Renal cortex interstitium (tissue), 11 donors: ENCODE measurements around the gene PPP1CA. TPM values are rescaled to one million over a fixed set of nuclear protein-coding genes. Genes with fewer than 3 reads are reported as not detected.

Experiments used
- DNase-seq, 11 donors: peaks; one replicate each; pipeline ENCODE4 v3.0.0-alpha.2; 2013; ENCODE audit warnings: low read depth in 9 of 11, low spot score in 4 of 11; ENCODE audit errors: extremely low read depth in 1 of 11
- polyA plus RNA-seq, 3 donors: library from polyadenylated mRNA; unstranded; fragments of 120-200 nt; gene quantifications; one replicate each; pipeline ENCODE4 v1.2.1, GENCODE V29; 2013; ENCODE audit not compliant: insufficient read length in 3 of 3

The PPP1CA gene
- polyA plus RNA-seq, 3 donors, result 149 to 172 (median 156) TPM

DNA sequence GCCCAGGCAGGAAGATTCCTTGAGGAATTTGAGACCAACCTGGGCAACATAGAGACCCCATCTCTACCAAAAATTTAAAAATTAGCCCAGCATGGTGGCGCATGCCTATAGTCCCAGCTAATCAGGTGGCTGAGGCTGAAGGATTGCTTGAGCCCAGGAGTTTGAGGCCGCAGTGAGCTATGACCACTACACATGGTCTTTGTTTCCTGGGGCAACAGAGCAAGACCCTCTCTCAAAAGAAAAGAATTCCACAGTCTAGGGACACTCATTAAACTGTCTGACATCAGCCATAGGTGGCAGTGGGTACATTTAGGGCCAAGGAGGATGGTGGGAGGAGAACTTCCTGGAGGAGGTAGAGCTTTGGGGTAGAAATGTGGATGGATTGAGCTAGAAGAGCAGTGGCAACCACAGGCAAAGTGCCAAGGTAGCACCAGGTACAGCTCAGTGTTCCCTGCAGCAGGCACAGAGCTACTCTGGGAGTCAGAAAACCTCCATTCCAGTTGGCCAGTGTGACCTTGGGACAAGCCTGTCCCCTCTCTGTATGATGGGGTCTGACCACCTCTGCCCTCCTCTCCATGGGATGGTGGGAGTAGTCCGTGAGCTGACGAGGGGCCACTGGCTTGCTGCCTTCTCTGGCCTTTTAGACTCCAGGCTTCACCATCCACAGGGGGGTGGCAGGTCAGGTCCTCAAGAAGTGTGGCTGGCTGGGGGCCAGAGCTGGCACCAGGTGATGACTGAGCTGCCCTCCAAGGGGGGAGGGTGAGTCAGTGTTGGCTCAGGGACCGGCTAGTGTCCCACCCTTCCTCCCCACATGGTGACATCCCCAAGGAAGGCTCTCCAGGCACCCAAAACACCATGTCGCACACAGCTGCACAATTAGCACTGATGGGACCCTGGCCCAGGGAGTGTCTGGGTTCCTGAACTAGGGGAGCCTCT is 24.5 kb downstream of the PPP1CA start:
- DNase-seq, result no peak

DNA sequence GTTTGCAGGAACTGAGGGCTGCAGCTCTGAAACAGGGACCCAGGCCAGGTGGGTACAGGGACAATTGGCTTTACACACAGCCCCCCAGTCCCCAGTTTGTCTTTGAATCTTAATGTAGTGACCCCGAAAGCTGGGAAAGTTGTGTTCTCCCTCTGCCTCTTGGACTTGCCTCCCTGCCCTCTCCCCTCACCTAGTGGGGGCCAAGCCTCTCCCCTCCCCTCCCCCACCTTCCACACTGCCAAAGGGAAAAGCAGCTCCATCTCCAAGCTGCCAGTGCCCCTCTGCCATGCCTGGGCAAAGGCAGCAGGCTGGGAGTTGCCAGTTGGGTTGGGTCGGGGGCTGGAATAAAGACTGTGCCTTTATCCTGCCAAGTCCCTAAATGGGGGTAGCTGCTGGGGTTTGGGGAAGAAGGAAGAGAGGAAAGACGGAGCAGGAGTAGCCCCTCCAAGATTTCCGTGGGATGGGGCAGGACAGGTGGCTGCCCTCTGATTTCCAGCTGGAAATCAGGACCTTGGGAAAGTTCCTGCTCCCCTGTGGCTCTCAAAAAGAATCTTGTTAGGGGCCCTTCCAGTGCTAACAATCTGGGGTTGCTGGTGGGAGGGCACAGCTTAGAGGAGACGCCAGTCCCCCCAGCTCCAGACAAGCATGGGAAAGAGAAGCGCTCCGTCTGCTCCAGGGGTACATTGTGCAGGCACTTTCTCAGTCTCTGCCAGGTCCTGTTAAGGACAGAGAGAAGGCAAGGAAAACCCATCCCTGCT is 25.4 kb downstream of the PPP1CA start:
- no peak for DNase-seq

DNA sequence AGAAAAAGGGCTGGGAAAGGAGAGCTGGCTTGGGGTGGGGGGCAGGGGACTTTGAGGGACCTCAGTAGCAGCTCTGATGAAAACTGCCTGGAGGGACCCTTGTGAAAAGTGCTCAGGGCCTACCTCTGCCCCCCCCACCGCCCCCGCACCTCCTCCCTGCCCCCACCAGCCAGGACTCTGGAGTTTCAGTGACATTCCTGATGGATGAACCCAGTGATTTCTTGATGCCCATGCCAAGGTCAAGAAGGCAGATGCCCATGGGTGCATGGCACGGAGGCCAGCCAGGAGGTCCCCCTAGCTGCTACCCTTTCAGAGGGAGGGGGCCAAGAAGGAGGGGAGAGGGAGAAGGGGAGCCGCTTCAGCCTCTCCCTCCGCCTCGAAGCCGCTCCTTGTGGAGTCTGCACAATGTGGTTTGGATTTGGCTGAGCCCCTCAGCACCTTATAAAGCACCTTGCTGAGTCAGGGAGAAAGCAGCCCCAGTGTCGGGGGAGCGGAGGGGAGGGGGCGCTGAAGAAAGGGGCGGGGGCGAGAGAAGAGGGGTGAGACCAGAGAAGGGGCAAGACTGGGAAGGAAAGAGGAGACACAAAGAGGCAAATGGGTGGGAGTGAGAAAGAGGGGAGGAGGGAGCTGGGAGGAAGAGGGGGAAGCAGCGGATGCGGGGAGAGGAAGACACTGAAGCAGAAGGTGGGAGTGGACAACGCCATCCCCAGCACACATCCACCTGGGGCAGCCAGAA is 26.2 kb downstream of the PPP1CA start:
- DNase-seq, result no peak

- no peak for DNase-seq
Measured at GRCh38 chr11:67374571-67375281, 26.9 kb downstream of the PPP1CA start.

GRCh38 chr11:67373648-67374570 is 27.7 kb downstream of the PPP1CA start:
- peak in 3 of 11 donors; percentile 60 to 80 (median 73) for DNase-seq

- peak in 2 of 11 donors; percentile 73 to 77 for DNase-seq
Measured at GRCh38 chr11:67372993-67373647, 28.5 kb downstream of the PPP1CA start, which contains the start of gene CLCF1. Gene CLCF1 (minus strand): TSS chr11:67373598. CDS start chr11:67373539, 59 bp downstream.

GRCh38 chr11:67372321-67372992 is 29.2 kb downstream of the PPP1CA start:
- DNase-seq, result no peak

DNA sequence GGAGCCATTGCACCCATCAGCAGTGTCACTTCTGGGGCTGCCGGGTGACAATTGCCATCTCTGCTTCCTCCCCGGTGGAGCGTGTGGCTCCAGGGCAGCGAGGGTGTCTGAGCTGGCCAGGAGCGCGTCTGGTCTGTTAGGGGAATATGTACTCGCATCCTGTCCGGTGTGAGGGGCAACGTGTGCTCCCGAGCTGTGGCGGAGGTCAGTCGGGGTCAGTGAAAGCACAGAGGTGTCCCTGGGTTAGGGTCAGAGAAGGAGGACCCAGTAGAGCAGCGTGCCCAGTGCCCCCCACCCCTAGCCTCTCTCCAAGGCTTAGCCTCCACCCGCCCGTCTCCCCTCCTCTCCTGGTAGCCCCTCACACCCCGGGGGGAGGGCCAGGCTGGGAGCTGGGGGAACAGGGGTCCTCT is 29.7 kb downstream of the PPP1CA start:
- DNase-seq, result no peak

DNA sequence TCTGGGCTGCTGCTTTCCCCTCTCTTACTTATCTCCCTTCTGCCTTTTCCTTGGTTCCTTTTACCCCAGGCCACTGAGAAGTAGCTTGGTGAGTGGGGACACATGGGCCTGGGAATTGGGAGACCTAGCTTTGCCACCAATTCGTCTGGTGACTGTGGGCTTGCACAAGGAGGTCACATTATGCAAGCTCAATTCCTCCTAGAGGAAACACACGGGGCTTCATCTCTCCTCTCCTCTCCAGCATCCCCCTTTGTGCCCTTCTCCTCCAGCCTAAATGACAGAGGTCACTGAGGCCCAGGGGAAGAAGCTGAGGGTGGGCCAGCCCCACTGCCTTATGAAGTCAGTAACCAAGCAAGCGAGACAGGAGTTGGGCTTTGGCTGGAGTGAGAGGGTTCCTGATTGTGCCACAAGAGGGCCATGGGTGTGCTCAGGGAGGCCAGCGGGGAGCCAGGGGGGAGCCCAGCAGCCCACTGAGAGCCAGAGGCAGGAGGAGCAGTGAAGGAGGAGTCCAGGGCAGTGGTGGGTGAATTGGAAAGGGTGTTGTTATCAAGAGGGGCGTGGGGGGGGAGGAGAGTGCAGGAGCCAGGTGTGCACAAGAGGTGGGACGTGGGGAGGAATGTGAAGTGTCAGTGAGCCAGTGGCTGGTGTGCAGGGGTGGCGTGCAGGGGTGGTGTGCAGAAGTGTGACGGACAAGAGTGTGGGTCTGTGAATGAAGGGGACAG is 30.3 kb downstream of the PPP1CA start:
- DNase-seq, result peak in 1 of 11 donors; percentile 46

DNA sequence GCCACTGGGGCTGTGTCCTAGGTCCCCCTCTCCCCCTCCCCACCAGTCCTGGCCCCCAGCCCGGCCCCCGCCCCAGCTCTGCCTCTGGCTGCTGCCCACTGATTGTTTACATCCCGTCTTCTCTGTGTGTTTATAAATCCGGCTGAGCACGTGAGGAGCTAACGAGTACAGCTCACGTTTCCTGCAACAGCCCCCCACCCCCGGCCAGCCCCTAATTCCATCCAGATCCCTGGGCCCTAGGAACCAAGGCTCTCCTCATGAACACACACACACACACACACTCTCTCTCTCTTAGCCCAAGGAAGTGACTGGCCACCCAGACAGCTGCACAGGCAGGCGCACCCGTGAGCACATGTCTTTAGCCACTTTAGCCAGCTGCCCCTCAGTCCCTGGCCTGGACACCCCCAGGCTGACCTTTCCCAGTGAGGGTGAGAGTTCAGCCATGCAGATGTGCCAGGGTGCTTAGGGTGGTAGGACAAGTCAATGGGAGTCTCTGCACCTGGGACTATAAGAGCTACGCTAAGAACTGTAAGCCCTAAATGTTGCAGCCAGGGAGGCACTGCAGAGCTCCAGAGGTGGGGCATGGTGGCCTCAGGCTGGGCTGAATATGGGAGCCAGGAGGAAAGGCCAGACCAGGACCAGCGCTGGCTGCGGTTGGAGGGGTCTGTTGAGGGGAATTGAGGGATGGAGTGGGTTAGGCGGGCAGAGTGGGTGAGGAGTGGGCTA is 31.1 kb downstream of the PPP1CA start:
- DNase-seq, result no peak

DNA sequence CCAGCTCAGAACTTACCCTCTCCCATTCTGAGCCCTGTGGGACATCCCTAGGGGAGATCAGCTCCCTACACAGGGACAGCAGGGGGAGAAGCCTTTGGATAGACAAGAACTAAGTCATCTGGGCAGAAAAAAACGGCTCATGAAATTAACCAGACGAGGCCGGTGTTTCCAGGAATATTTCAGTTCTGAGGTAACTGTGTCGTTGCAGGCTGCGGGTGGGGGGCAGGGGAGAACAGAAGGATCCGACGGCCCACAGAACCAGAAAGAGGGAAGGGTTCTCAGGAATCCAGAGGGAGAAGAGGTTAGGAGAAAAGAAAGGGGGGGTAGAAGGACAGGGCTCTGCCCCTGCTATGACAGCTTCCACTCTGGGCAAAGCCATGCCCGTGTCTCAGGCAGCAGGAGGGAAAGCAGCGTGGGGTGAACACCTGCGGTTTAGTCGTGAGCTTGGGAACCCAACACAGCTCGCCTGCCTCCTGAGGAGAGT is 31.8 kb downstream of the PPP1CA start:
- DNase-seq, result no peak

- DNase-seq, result no peak
Measured at GRCh38 chr11:67369275-67369674, 32.4 kb downstream of the PPP1CA start.

DNA sequence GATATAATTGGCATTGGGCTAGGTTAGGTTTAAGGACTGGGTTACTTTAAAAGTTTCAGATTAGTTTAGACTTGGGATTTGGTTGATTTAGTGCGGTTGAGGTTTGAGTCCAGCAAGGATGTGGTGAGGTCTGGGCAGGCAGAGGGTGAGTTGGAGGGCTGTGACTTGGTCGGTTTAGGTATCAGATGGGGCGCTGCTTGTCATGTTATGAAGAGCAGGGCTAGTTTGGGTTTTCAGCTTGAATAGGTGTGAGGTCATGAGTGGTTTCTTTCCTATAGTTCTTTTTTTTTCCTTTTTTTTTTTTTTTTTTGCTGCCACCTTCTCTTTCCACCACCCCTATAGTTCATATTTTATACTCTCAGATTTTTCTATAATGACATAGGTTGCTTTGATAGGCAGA is 33.0 kb downstream of the PPP1CA start:
- DNase-seq, result no peak

- no peak for DNase-seq
Measured at GRCh38 chr11:67367761-67368227, 33.9 kb downstream of the PPP1CA start.
